IPS DF 6.9 (cell line): ENCODE measurements around the gene ATG4C.

Experiments used
- DNase-seq: peaks from one replicate; pipeline ENCODE4 v3.0.0-alpha.2; 2013; ENCODE audit warnings: low read depth, low spot score
- H3K27ac ChIP-seq: one replicate; pipeline ENCODE4 v1.5.1; 2013; ENCODE audit warnings: low read length, control low read depth
- H3K27me3 ChIP-seq: 2 replicates; pipeline ENCODE4 v1.6.1; 2013; ENCODE audit warnings: mild to moderate bottlenecking, low read length; ENCODE audit not compliant: control insufficient read depth, insufficient read depth
- H3K36me3 ChIP-seq: 2 replicates; pipeline ENCODE4 v1.6.1; 2013; ENCODE audit warnings: low read length; ENCODE audit not compliant: control insufficient read depth, insufficient read depth
- H3K4me1 ChIP-seq: 2 replicates; pipeline ENCODE4 v1.6.1; 2013; ENCODE audit warnings: low read length; ENCODE audit not compliant: control insufficient read depth, insufficient read depth
- H3K4me3 ChIP-seq: 2 replicates; pipeline ENCODE4 v1.5.1; 2013; ENCODE audit warnings: mild to moderate bottlenecking, low read length
- H3K9me3 ChIP-seq: 2 replicates; pipeline ENCODE4 v1.6.1; 2013; ENCODE audit warnings: low read length, inconsistent platforms; ENCODE audit not compliant: control insufficient read depth, insufficient read depth
- WGBS: extraction: QIAGEN DNeasy Blood & Tissue Kit; methylation state at CpG from one replicate; pipeline ENCODE4 v1.1.7; 2013; ENCODE audit warnings: mixed read lengths, missing lambda C conversion rate; ENCODE audit not compliant: insufficient read length, insufficient coverage; 5-methylcytosine and 5-hydroxymethylcytosine counted together

ATG4C gene

DNA sequence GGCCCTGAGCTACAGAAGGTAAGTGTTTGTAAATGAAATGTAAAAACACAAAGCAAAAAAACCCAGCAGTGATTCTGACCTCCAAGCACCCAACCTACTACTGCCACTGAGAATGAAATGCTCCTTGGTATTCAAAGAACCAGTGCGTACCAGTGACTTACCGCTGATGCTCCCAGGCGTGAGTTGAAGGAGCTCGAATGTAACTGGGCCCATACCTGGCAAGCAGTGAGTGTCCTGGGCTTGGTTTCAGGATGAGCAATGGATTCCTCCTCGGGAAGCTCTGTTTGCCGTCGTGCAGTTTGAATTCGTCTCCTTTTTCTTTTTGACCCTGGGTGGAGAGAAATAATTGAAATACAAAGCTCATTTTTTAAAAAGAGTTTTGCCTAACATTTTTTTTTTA lies 121.9 kb downstream of the ATG4C start:
- Histone ChIP-seq H3K9me3 (no peaks in the 10 kb centered on the region), H3K27ac (no peak overlapping the region), H3K27me3 (no peaks in the 10 kb centered on the region), H3K4me3 (no peak overlapping the region), H3K4me1 (no peaks in the 10 kb centered on the region), H3K36me3 (no peaks in the 10 kb centered on the region)
- no CpG with 5 or more reads among the region's 8 CpGs for WGBS
- DNase-seq, result no peak

DNA sequence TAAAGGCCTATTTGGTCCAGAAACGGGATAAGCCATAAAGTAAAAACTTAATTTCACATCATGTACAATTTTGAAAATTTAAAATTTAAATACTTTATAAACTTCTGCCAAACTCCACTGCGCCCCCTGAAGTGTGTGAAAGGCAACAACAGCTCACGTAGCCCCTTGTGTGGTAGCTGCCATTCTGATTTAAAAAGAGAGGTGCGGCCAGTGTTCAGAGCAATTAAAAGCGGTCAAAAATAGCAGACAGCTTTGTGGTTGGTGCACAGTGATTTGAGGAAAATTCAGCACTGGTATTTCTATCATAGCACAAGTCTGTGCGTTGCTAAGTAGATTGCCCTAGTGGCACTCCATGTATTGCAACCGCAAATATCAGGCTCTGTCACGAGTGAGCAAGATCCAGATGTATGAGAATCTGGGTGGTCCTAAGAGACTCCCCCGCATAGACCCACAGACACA lies 122.5 kb downstream of the ATG4C start:
- H3K27me3 ChIP-seq, result no peaks in the 10 kb centered on the region
- DNase-seq, result no peak
- no peak overlapping the region for H3K27ac ChIP-seq
- H3K9me3 ChIP-seq, result no peaks in the 10 kb centered on the region
- WGBS, result no CpG with 5 or more reads among the region's 9 CpGs
- no peaks in the 10 kb centered on the region for H3K36me3 ChIP-seq
- no peak overlapping the region for H3K4me3 ChIP-seq
- H3K4me1 ChIP-seq, result no peaks in the 10 kb centered on the region

DNA sequence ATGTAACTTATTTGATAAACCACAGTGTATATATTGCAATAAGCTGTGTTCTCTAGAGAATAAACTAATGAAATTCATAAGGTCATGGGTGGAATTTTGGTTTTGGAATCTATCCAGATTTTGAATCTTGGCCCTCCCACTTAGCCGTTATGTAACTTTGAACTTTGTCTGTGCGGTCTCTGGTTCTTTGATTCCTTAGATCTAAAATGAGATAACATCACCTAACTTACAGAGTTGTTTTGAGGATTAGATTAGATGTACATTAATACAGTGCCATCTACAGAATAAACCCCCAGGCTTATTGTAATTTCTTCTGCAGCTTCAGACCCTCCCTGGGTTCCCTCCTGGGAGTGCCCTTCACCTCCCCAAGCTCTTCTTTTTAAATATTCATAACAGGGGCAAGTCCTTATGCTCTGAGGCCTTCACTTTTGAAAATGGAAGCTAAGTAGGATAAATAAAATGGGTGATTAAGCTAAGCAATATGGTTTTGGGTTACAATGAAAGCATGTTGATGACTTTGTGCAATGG lies 124.3 kb downstream of the ATG4C start:
- no peaks in the 10 kb centered on the region for H3K4me1 ChIP-seq
- H3K27ac ChIP-seq, result no peak overlapping the region
- no CpG with 5 or more reads among the region's 2 CpGs for WGBS
- no peak for DNase-seq
- no peak overlapping the region for H3K4me3 ChIP-seq
- no peaks in the 10 kb centered on the region for H3K9me3 ChIP-seq
- no peaks in the 10 kb centered on the region for H3K36me3 ChIP-seq
- H3K27me3 ChIP-seq, result no peaks in the 10 kb centered on the region

DNA sequence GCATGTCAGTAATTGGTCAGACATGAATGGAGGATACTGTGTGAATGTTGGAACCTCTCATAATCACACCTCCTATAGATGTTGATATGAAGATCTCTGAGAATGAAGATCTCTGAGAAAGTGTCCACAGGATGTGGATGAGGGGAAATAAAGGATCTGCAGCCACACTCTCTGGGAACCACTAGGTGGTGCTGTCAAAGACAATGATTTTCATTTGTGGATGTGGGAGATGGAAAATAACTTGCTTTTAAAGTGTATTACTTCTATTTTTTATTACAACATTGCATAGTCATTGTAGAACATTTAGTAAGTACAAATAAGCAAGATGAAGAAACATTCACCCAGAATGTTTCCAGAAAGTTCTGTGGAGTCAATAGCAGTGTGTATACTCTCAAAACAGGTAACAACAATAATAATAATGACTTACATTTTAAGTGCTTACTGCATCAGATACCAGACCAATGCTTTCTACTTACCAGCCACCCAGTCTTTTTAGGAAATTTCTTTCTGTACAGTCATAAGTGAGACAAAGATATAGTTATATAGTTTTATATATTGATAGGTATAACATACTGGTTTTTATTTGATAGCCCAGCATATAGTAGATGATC lies 128.2 kb downstream of the ATG4C start:
- Histone ChIP-seq H3K27me3 (no peaks in the 10 kb centered on the region), H3K36me3 (no peaks in the 10 kb centered on the region), H3K4me1 (no peaks in the 10 kb centered on the region), H3K27ac (no peak overlapping the region), H3K4me3 (no peak overlapping the region), H3K9me3 (no peaks in the 10 kb centered on the region)
- no peak for DNase-seq
